GM12878 (cell line): ENCODE measurements around the gene ANO9. TPM values are rescaled to one million over a fixed set of nuclear protein-coding genes. Genes with fewer than 3 reads are reported as not detected.

Experiments
- ATAC-seq: fragments of 200-7000 bp; cut with Tn5 transposase; 3 replicates; pipeline ENCODE4 v1.9.1; 2020; ENCODE audit warnings: mild to moderate bottlenecking, moderate library complexity
- BruUV-seq: library from RNA; stranded (reverse); fragments of 400-500 nt; replicated peaks from 2 replicates; lab custom pipeline; 2021; lab: Mats Ljungman, UMichigan
- CTCF ChIA-PET: fragments of 300-600 bp; sonication (Branson Sonifier 250); formaldehyde crosslinking; extraction: SDS; loops from one replicate; lab custom pipeline; 2021; ENCODE audit warnings: inconsistent platforms; lab: Yijun Ruan, JAX
- POLR2A ChIA-PET: fragments of 350-600 bp; formaldehyde crosslinking; extraction: SDS; loops from one replicate; lab custom pipeline; 2021; ENCODE audit warnings: inconsistent platforms; lab: Charles Lee
- RAD21 ChIA-PET: fragments of 300-600 bp; sonication (Branson Sonifier 250); formaldehyde crosslinking; loops from one replicate; lab custom pipeline; 2023; ENCODE audit warnings: antibody characterized with exemption; ENCODE audit not compliant: unreplicated experiment; lab: Charles Lee
- SMC1A ChIA-PET: fragments of 300-600 bp; sonication (Branson Sonifier 250); formaldehyde crosslinking; loops from one replicate; lab custom pipeline; 2023; ENCODE audit not compliant: unreplicated experiment, uncharacterized antibody; lab: Charles Lee
- DNase-seq: peaks from one replicate; pipeline ENCODE4 v3.0.0-alpha.2; 2011; ENCODE audit warnings: low read depth, low spot score
- FAIRE-seq: peaks from 3 replicates; lab custom pipeline; 2011; peaks lifted over from hg19 to GRCh38; lab: Jason Lieb, UNC
- H2AFZ ChIP-seq: 2 replicates; pipeline ENCODE4 v1.6.0; 2011; ENCODE audit warnings: low read depth, low read length, control low read depth; ENCODE audit not compliant: control insufficient read depth
- H3K27ac ChIP-seq: 2 replicates; pipeline ENCODE4 v1.5.1; 2011; ENCODE audit warnings: control low read depth; ENCODE audit not compliant: control insufficient read depth, insufficient read depth
- H3K27me3 ChIP-seq, 2 experiments: replicated peaks in 1 of 2; 2 replicates each; pipeline versions ENCODE4 v1.6.0 to v1.6.1; 2011; ENCODE audit warnings: low read length in 1 of 2; ENCODE audit not compliant: control insufficient read depth in 2 of 2, insufficient read depth in 2 of 2
- H3K36me3 ChIP-seq, 2 experiments: 2 replicates each; pipeline ENCODE4 v1.5.1; 2011; ENCODE audit warnings: low read length in 1 of 2; ENCODE audit not compliant: control insufficient read depth in 2 of 2, insufficient read depth in 2 of 2
- H3K4me1 ChIP-seq: 2 replicates; pipeline ENCODE4 v1.6.1; 2011; ENCODE audit warnings: mild to moderate bottlenecking, low read length, moderate library complexity, mixed read lengths; ENCODE audit not compliant: control insufficient read depth, insufficient read depth
- H3K4me2 ChIP-seq: 2 replicates; pipeline ENCODE4 v1.6.0; 2011; ENCODE audit warnings: control low read depth; ENCODE audit not compliant: control insufficient read depth, insufficient read depth
- H3K4me3 ChIP-seq: fragments of 200-600 bp; sonication (generic); 2 replicates; pipeline ENCODE4 v1.5.1; 2016
- H3K79me2 ChIP-seq: 2 replicates; pipeline ENCODE4 v1.6.0; 2011; ENCODE audit warnings: low read length; ENCODE audit not compliant: control insufficient read depth, insufficient read depth
- H3K9ac ChIP-seq: 2 replicates; pipeline ENCODE4 v1.8.0; 2011; ENCODE audit warnings: low read length, control low read depth, mixed read lengths; ENCODE audit not compliant: control insufficient read depth, insufficient read depth
- H3K9me3 ChIP-seq: replicated peaks from 3 replicates; pipeline ENCODE4 v1.5.1; 2011; ENCODE audit warnings: mild to moderate bottlenecking, low read length; ENCODE audit not compliant: control insufficient read depth, insufficient read depth
- H4K20me1 ChIP-seq: 2 replicates; pipeline ENCODE4 v1.6.0; 2011; ENCODE audit not compliant: control insufficient read depth, insufficient read depth
- CEBPB ChIP-seq, 2 experiments: fragments of 150-350 bp in 1 of 2; IDR thresholded peaks; 2 replicates each; pipeline ENCODE4 v1.6.1; 2012 to 2014; ENCODE audit warnings: low read depth in 2 of 2, low read length in 2 of 2, borderline replicate concordance in 1 of 2, inconsistent platforms in 1 of 2
- MTA2 ChIP-seq: fragments of 450-650 bp; IDR thresholded peaks from 2 replicates; pipeline ENCODE4 v1.6.1; 2016; ENCODE audit warnings: low read depth, mild to moderate bottlenecking, moderate library complexity
- POLR2AphosphoS5 ChIP-seq: IDR thresholded peaks from 2 replicates; pipeline ENCODE4 v1.6.1; 2011; ENCODE audit warnings: mild to moderate bottlenecking, low read length, inconsistent platforms
- SIX5 ChIP-seq: IDR thresholded peaks from 2 replicates; pipeline ENCODE4 v1.6.1; 2011; ENCODE audit warnings: mild to moderate bottlenecking, low read depth, low read length, moderate library complexity; ENCODE audit not compliant: severe bottlenecking
- TCF3 ChIP-seq: IDR thresholded peaks from 2 replicates; pipeline ENCODE4 v1.6.1; 2012; ENCODE audit warnings: low read depth, mild to moderate bottlenecking, low read length, borderline replicate concordance; ENCODE audit not compliant: insufficient read depth
- YY1 ChIP-seq: IDR thresholded peaks from 2 replicates; pipeline ENCODE4 v1.6.1; 2011; ENCODE audit warnings: low read depth, mild to moderate bottlenecking, low read length
- WGBS: methylation state at CpG from one replicate; pipeline ENCODE4 v1.1.6; 2016; ENCODE audit warnings: low lambda C conversion rate; ENCODE audit not compliant: insufficient replicate concordance, insufficient coverage; ENCODE audit errors: missing lambda C conversion rate; 5-methylcytosine and 5-hydroxymethylcytosine counted together
- in situ Hi-C: fragments of 300-500 bp; cut with MboI; formaldehyde crosslinking; loops from 9 replicates; pipeline ENCODE4 v1.14.3; 2018; ENCODE audit warnings: mixed read lengths
- intact Hi-C: fragments of 100-400 bp; cut with micrococcal nuclease; formaldehyde crosslinking; loops from one replicate; pipeline ENCODE4 v1.14.2; 2022; ENCODE audit not compliant: unreplicated experiment
- polyA plus RNA-seq, 11 experiments: library from polyadenylated mRNA; depleted of rRNA in 4 of 11; unstranded in 6 of 11; stranded (reverse) in 5 of 11; fragments of >200 nt; fragmentation: Nextera tagmentation in 4 of 11; fragmentation: Illumina TruSeq in 1 of 11; extraction: Ambion mirVana in 4 of 11; extraction: Trizol in 1 of 11; gene quantifications; 1 replicate in 1 of 11; 2 replicates in 10 of 11; pipeline versions ENCODE4 v1.2.1 to v1.2.3, GENCODE V29; 2011 to 2016; ENCODE audit warnings: inconsistent platforms in 2 of 11, missing spikeins in 2 of 11, low read depth in 1 of 11
- total RNA-seq, 4 experiments: library from RNA; depleted of rRNA in 3 of 4; stranded (reverse); fragments of >200 nt in 3 of 4; fragmentation: Illumina TruSeq in 1 of 4; extraction: Trizol in 1 of 4; gene quantifications; 2 replicates each; pipeline versions ENCODE4 v1.2.1 to v1.2.3, GENCODE V29; 2013 to 2021

ANO9 gene
- total and polyA plus RNA-seq, 10 of the 15 experiments (the other 5 are each of a cell fraction or from before 2014, with no cell fraction given), result 0.21 to 42.3 (median 12.0) TPM

DNA sequence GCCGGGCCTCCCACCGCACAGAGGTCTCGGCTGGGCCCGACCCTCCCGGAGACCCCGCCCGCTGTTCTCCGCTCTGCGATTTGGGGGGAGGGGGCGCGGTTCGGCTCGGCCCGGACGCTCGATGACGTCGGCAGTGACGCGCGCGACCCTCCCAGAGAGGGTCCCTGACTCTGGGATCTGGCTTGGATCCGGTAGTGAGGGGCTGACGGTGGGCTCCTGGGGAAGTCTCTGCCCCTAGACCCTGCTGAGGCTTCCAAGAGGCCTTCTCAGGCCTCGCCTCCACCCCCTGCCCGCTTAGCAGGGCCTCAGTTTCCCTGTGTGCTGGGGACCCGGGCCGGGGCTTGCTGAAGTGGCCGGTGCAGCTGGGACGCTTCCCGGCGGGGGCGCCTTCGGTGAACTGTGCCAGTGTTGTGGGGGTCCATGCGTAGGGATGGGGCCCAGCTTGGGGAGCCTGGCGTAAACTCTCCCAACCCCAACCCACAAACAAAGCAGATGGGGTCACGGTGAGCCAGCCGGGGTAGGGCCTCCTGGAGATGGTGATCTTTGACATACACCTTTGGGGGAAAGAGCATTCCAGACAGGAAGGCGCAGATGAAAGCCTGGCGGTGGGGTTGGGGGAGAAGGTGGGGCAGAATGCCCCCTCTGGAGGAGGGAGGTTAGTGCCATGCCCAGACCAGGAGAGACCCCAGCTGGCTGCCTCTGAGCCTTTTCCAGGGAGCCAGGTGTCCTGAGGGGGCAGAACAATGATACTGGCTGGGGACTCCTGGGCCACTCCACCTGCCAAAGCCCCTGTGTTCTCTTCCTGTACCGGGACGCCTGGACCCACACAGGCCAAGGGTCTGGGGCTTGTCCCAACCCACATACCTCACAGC is 71.5 kb downstream of the ANO9 start:
- Histone ChIP-seq H3K4me2 (no peak overlapping the region), H2AFZ (no peak overlapping the region), H3K79me2 (no peaks in the 10 kb centered on the region), H3K9me3 (no peaks in the 10 kb centered on the region), H3K4me3 (no peak overlapping the region), H4K20me1 (no peaks in the 10 kb centered on the region), H3K27me3 (peaks cover 4 to 8% of the 10 kb centered on the region in 2 experiments; a peak in 3 of 4 replicates), H3K27ac (no peak overlapping the region), H3K4me1 (no peaks in the 10 kb centered on the region), H3K36me3 (no peaks in the 10 kb centered on the region), H3K9ac (no peak overlapping the region)
- DNase-seq (no peak), ATAC-seq (no peak; the same call in 2 of the 3 replicates), FAIRE-seq (no peak)
- ChIA-PET SMC1A (interaction anchor here (0.8 kb wide), 1 partner anchor 8 kb away, joined by 3 read pairs; no protein-coding TSS in a partner anchor), RAD21 (no interaction called here), POLR2A (no interaction called here), CTCF (interaction anchor here (1.0 kb wide), 1 partner anchor 120 kb away, joined by 3 read pairs; no protein-coding TSS in a partner anchor)
- in situ Hi-C loops, result no loop called here
- BruUV-seq, result no TSS peak
- intact Hi-C loops, result no loop called here
- WGBS, result 49% methylated on average over 33 of the region's 42 CpGs
- no peak for TF ChIP-seq SIX5

DNA sequence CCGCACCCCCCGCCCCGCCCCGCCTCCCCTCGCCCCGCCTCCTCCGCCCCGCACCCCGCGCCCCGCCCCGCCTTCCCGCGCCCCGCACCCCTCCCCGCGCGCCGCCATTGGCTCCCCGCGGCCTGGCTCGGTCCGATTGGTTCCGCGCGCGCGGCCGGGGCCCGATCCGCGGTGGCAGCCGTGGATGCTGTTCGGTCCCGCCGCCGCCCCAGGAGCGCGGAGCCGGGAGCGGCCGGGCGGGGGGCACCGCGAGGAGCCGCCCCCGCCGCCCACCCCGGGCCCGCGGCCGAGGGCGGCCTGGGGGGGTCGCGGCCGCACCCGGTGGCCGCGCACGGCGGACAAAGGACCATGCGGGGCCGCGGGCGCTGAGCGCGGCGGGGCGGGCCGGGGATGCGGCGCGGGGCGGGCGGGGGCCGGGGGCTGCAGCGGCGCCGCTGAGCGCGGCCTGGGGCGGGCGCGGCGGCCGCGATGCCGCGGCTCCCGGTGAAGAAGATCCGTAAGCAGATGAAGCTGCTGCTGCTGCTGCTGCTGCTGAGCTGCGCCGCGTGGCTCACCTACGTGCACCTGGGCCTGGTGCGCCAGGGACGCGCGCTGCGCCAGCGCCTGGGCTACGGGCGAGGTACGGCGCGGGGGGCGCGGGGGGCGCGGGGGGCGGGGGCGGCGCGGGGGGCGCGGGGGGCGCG is 72.3 kb downstream of the ANO9 start, which contains the start of gene B4GALNT4:
B4GALNT4 (plus strand) TSS at position 164 of the 683 bp plus-strand sequence; CDS start at position 469, 305 bp downstream.
- no TSS peak for BruUV-seq
- no peaks in the 10 kb centered on the region for H3K4me1 ChIP-seq
- CTCF ChIA-PET, result no interaction called here

More for the DNA sequence above, 72.3 kb downstream of the ANO9 start, which contains the start of gene B4GALNT4:
- TF ChIP-seq TCF3 (no peak), YY1 (no peak), CEBPB (IDR thresholded peaks at IDR 0.05; ENCODE audit: borderline replicate concordance in 1 of 2, low read depth in 2 of 2, low read length in 2 of 2) (no peak), MTA2 (no peak), POLR2AphosphoS5 (no peak)
- ChIA-PET POLR2A (no interaction called here), RAD21 (no interaction called here), SMC1A (no interaction called here)
- in situ Hi-C loops, result loop anchor here (10.0 kb wide), 1 partner anchor 165 kb away; the partner anchor contains the start of genes BET1L and RIC8A
- DNase-seq (no peak), ATAC-seq (no peak), FAIRE-seq (no peak)
- H3K4me2 ChIP-seq, result no peak within 1 kb of the TSS
- H3K4me3 ChIP-seq, result no peak within 1 kb of the TSS
- no peak within 1 kb of the TSS for H3K9ac ChIP-seq
- no peaks in the 10 kb centered on the region for H3K36me3 ChIP-seq
- 73% methylated on average over 3 of the region's 118 CpGs for WGBS
- intact Hi-C loops, result no loop called here
- no peaks in the 10 kb centered on the region for H3K9me3 ChIP-seq
- no peaks in the 10 kb centered on the region for H3K79me2 ChIP-seq
- H2AFZ ChIP-seq, result no peak within 1 kb of the TSS
- peaks cover 4 to 8% of the 10 kb centered on the region in 2 experiments; a peak in 3 of 4 replicates for H3K27me3 ChIP-seq
- no peak within 1 kb of the TSS for H3K27ac ChIP-seq
- no peaks in the 10 kb centered on the region for H4K20me1 ChIP-seq
